ENCODE data around the gene HABP4.

DNA sequence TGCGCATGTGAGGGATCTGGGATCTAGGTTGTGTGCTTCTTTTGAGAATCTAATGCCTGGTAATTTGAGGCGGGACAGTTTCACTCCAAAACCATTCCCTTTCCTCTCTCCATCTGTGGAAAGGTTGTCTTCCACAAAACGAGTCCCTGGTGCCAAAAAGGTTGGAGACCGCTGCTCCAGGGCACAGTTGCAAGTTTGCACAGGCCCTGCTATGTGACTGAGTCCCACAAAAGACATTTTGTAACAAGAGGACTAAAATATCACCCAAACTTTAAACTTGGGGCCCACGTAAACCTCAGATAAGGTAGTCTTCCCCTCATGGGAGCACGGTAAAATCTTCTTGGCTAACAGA lies 26.0 kb upstream of the HABP4 start:
- TF ChIP-seq, protein P1, sequence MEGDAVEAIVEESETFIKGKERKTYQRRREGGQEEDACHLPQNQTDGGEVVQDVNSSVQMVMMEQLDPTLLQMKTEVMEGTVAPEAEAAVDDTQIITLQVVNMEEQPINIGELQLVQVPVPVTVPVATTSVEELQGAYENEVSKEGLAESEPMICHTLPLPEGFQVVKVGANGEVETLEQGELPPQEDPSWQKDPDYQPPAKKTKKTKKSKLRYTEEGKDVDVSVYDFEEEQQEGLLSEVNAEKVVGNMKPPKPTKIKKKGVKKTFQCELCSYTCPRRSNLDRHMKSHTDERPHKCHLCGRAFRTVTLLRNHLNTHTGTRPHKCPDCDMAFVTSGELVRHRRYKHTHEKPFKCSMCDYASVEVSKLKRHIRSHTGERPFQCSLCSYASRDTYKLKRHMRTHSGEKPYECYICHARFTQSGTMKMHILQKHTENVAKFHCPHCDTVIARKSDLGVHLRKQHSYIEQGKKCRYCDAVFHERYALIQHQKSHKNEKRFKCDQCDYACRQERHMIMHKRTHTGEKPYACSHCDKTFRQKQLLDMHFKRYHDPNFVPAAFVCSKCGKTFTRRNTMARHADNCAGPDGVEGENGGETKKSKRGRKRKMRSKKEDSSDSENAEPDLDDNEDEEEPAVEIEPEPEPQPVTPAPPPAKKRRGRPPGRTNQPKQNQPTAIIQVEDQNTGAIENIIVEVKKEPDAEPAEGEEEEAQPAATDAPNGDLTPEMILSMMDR (conservative IDR thresholded peaks at IDR 0.05; ENCODE audit: low read depth, low read length) = no peak
- TF ChIP-seq BHLHE40 (IDR thresholded peaks at IDR 0.05; ENCODE audit: low read depth, low read length) (no peak), MXI1 (IDR thresholded peaks at IDR 0.05; ENCODE audit: borderline replicate concordance, low read depth, low read length) (no peak), MAZ (IDR thresholded peaks at IDR 0.05; ENCODE audit: borderline replicate concordance, low read depth, low read length) (no peak), POLR2A (IDR thresholded peaks at IDR 0.05; ENCODE audit: low read depth, low read length) (no peak), RAD21 (IDR thresholded peaks at IDR 0.05; ENCODE audit: low read length) (no peak), SMC3 (IDR thresholded peaks at IDR 0.05; ENCODE audit: low read depth, low read length) (no peak), RCOR1 (IDR thresholded peaks at IDR 0.05; ENCODE audit: insufficient replicate concordance, low read length) (no peak), RFX5 (IDR thresholded peaks at IDR 0.05; ENCODE audit: low read depth, low read length) (no peak), NFE2L2 (IDR thresholded peaks at IDR 0.05; ENCODE audit: low read depth, low read length) (no peak), CHD1 (IDR thresholded peaks at IDR 0.05; ENCODE audit: low read depth, low read length) (no peak)
- TF ChIP-seq, protein P2, sequence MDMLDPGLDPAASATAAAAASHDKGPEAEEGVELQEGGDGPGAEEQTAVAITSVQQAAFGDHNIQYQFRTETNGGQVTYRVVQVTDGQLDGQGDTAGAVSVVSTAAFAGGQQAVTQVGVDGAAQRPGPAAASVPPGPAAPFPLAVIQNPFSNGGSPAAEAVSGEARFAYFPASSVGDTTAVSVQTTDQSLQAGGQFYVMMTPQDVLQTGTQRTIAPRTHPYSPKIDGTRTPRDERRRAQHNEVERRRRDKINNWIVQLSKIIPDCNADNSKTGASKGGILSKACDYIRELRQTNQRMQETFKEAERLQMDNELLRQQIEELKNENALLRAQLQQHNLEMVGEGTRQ (IDR thresholded peaks at IDR 0.05; ENCODE audit: low read depth, low read length) = no peak
